Left ventricle myocardium inferior (tissue), 1 donor: ENCODE measurements around the gene MCL1. TPM values are rescaled to one million over a fixed set of nuclear protein-coding genes. Genes with fewer than 3 reads are reported as not detected.

Source experiments
- DNase-seq: peaks from one replicate; pipeline ENCODE4 v3.0.0-alpha.2; 2020
- H3K27ac ChIP-seq: fragments of 200-600 bp; replicated peaks from 2 replicates; pipeline ENCODE4 v1.8.0; 2021
- H3K27me3 ChIP-seq: fragments of 200-600 bp; 2 replicates; pipeline ENCODE4 v1.8.0; 2021; ENCODE audit warnings: low read depth
- H3K36me3 ChIP-seq: fragments of 200-600 bp; 2 replicates; pipeline ENCODE4 v1.8.0; 2021
- H3K4me1 ChIP-seq: fragments of 200-600 bp; 2 replicates; pipeline ENCODE4 v1.8.0; 2021
- H3K4me3 ChIP-seq: fragments of 200-600 bp; 2 replicates; pipeline ENCODE4 v1.8.0; 2021; ENCODE audit warnings: mild to moderate bottlenecking, moderate library complexity
- H3K9me3 ChIP-seq: fragments of 200-600 bp; replicated peaks from 2 replicates; pipeline ENCODE4 v1.8.0; 2021
- CTCF ChIP-seq: fragments of 200-600 bp; IDR thresholded peaks from 2 replicates; pipeline ENCODE4 v1.8.0; 2021; ENCODE audit warnings: antibody characterized with exemption, mild to moderate bottlenecking, borderline replicate concordance
- intact Hi-C: fragments of 100-400 bp; cut with micrococcal nuclease; formaldehyde crosslinking; loops from one replicate; pipeline ENCODE4 v1.11.0; 2022
- total RNA-seq: library from RNA; stranded (reverse); fragmentation: NEBNext Ultra II Directional; extraction: Animal tissue kit (Norgen Biotek cat#: 25700); gene quantifications from one replicate; pipeline ENCODE4 v1.2.1, GENCODE V29; 2021
- donor health status: DM: no; HTN: yes; CAD: no; lungs with severe emphysema.

Gene MCL1
- total RNA-seq, 1 donor from 2014 or later = 97.0 TPM

GRCh38 chr1:150537732-150538684 is 41.4 kb downstream of the MCL1 start:
- no peak overlapping the region for H3K27ac ChIP-seq
- peak; percentile 18 for DNase-seq
- H3K36me3 ChIP-seq = no peaks in the 10 kb centered on the region
- no peak for TF ChIP-seq CTCF
- no peaks in the 10 kb centered on the region for H3K9me3 ChIP-seq
- intact Hi-C loops = no loop called here
- peaks cover 29% of the 10 kb centered on the region for H3K4me1 ChIP-seq
- no peak overlapping the region for H3K4me3 ChIP-seq
- no peaks in the 10 kb centered on the region for H3K27me3 ChIP-seq

GRCh38 chr1:150536836-150537731 is 42.3 kb downstream of the MCL1 start:
- DNase-seq = no peak
- no peak overlapping the region for H3K27ac ChIP-seq

GRCh38 chr1:150535511-150536287 is 43.7 kb downstream of the MCL1 start:
- no peaks in the 10 kb centered on the region for H3K36me3 ChIP-seq

More at GRCh38 chr1:150536836-150537731, 42.3 kb downstream of the MCL1 start:
- no peaks in the 10 kb centered on the region for H3K9me3 ChIP-seq
- H3K4me1 ChIP-seq = peaks cover 38% of the 10 kb centered on the region
- no peaks in the 10 kb centered on the region for H3K27me3 ChIP-seq
- no peak overlapping the region for H3K4me3 ChIP-seq
- no peak for TF ChIP-seq CTCF
- no peaks in the 10 kb centered on the region for H3K36me3 ChIP-seq
- intact Hi-C loops = no loop called here

GRCh38 chr1:150534002-150534401 is 45.4 kb downstream of the MCL1 start:
- H3K27me3 ChIP-seq = no peaks in the 10 kb centered on the region
- no peak for DNase-seq
- H3K27ac ChIP-seq = peak overlapping the region; percentile 83
- intact Hi-C loops = no loop called here
- H3K4me3 ChIP-seq = no peak overlapping the region
- H3K36me3 ChIP-seq = no peaks in the 10 kb centered on the region
- peaks cover 43% of the 10 kb centered on the region for H3K4me1 ChIP-seq
- H3K9me3 ChIP-seq = no peaks in the 10 kb centered on the region
- no peak for TF ChIP-seq CTCF

More at GRCh38 chr1:150535511-150536287, 43.7 kb downstream of the MCL1 start:
- H3K4me3 ChIP-seq = no peak overlapping the region
- H3K27me3 ChIP-seq = no peaks in the 10 kb centered on the region
- no peak for DNase-seq
- H3K27ac ChIP-seq = peak overlapping the region; percentile 83
- no peaks in the 10 kb centered on the region for H3K9me3 ChIP-seq
- peaks cover 39% of the 10 kb centered on the region for H3K4me1 ChIP-seq
- intact Hi-C loops = no loop called here
- TF ChIP-seq CTCF = no peak

- Histone ChIP-seq H3K4me3 (no peak overlapping the region), H3K4me1 (peaks cover 50% of the 10 kb centered on the region), H3K9me3 (no peaks in the 10 kb centered on the region), H3K27me3 (no peaks in the 10 kb centered on the region), H3K36me3 (no peaks in the 10 kb centered on the region), H3K27ac (peak overlapping the region; percentile 83)
- no peak for DNase-seq
- no peak for TF ChIP-seq CTCF
- intact Hi-C loops = no loop called here
These were observed 46.5 kb downstream of the MCL1 start for GRCh38 chr1:150532860-150533259.
